BJ (cell line): Measurements from ENCODE around the gene SH3BP5L. TPM values are rescaled to one million over a fixed set of nuclear protein-coding genes. Genes with fewer than 3 reads are reported as not detected.
"Not testable (repeated sequence)": the region's sequence is repeated elsewhere in the genome, so short reads cannot be mapped to it uniquely, and the experiment has no call there.

Experiments used
- CTCF ChIA-PET: fragments of 350-600 bp; formaldehyde crosslinking; extraction: SDS; loops from one replicate; lab custom pipeline; 2021; ENCODE audit warnings: antibody characterized with exemption, inconsistent platforms; lab: Yijun Ruan, JAX
- POLR2A ChIA-PET: fragments of 300-600 bp; sonication (Branson Sonifier 250); formaldehyde crosslinking; extraction: SDS; loops from one replicate; lab custom pipeline; 2021; ENCODE audit warnings: antibody characterized with exemption; lab: Charles Lee
- DNase-seq: peaks from one replicate; pipeline ENCODE4 v3.0.0-alpha.2; 2011; ENCODE audit warnings: low read depth
- H3K27me3 ChIP-seq: 2 replicates; pipeline ENCODE4 v1.6.0; 2011; ENCODE audit warnings: low read length; ENCODE audit not compliant: control insufficient read depth, insufficient read depth
- H3K36me3 ChIP-seq: 2 replicates; pipeline ENCODE4 v1.5.1; 2011; ENCODE audit warnings: low read length; ENCODE audit not compliant: control insufficient read depth, insufficient read depth
- H3K4me3 ChIP-seq: 2 replicates; pipeline ENCODE4 v1.5.1; 2011; ENCODE audit warnings: low read depth, mild to moderate bottlenecking, control low read depth, low read length
- CTCF ChIP-seq: IDR thresholded peaks from 2 replicates; pipeline ENCODE4 v1.5.1; 2011; ENCODE audit warnings: low read depth, mild to moderate bottlenecking, control low read depth, inconsistent platforms, low read length, moderate library complexity; ENCODE audit not compliant: insufficient read depth
- polyA plus RNA-seq: library from polyadenylated mRNA; depleted of rRNA; stranded (reverse); fragments of >200 nt; gene quantifications from 2 replicates; pipeline ENCODE4 v1.2.3, GENCODE V29; 2011

SH3BP5L gene
- polyA plus RNA-seq, 1 experiment = 32.5 TPM

GRCh38 chr1:248790456-248790855, 35.3 kb downstream of the SH3BP5L start:
- Histone ChIP-seq H3K27me3 (no peaks in the 10 kb centered on the region), H3K36me3 (no peaks in the 10 kb centered on the region), H3K4me3 (no peak overlapping the region)
- no peak for TF ChIP-seq CTCF
- ChIA-PET CTCF (no interaction called here), POLR2A (no interaction called here)
- no peak for DNase-seq

- H3K36me3 ChIP-seq, H3K4me3 ChIP-seq, POLR2A ChIA-PET, DNase-seq, CTCF ChIA-PET, H3K27me3 ChIP-seq: not testable (repeated sequence)
Observed at GRCh38 chr1:248789337-248789736, 36.4 kb downstream of the SH3BP5L start.

GRCh38 chr1:248788327-248788726, 37.4 kb downstream of the SH3BP5L start:
- TF ChIP-seq CTCF = no peak
- no peak for DNase-seq
- H3K27me3 ChIP-seq = no peaks in the 10 kb centered on the region
- ChIA-PET POLR2A (no interaction called here), CTCF (no interaction called here)
- no peak overlapping the region for H3K4me3 ChIP-seq
- H3K36me3 ChIP-seq = no peaks in the 10 kb centered on the region

GRCh38 chr1:248787430-248787829, 38.3 kb downstream of the SH3BP5L start:
- ChIA-PET CTCF (interaction anchor here (0.9 kb wide), 1 partner anchor 119 kb away, joined by 3 read pairs; no protein-coding TSS in a partner anchor), POLR2A (no interaction called here)
- DNase-seq = no peak
- TF ChIP-seq CTCF = no peak
- H3K36me3 ChIP-seq = no peaks in the 10 kb centered on the region
- no peak overlapping the region for H3K4me3 ChIP-seq
- no peaks in the 10 kb centered on the region for H3K27me3 ChIP-seq

- no peaks in the 10 kb centered on the region for H3K36me3 ChIP-seq
- ChIA-PET CTCF (no interaction called here), POLR2A (no interaction called here)
- H3K27me3 ChIP-seq = no peaks in the 10 kb centered on the region
- no peak for DNase-seq
- H3K4me3 ChIP-seq = no peak overlapping the region
- TF ChIP-seq CTCF = no peak
Observed at GRCh38 chr1:248786156-248786555, 39.6 kb downstream of the SH3BP5L start.

GRCh38 chr1:248783367-248783766, 42.3 kb downstream of the SH3BP5L start:
- CTCF ChIA-PET = no interaction called here

More at GRCh38 chr1:248783367-248783766, 42.3 kb downstream of the SH3BP5L start:
- TF ChIP-seq CTCF = no peak
- no peak for DNase-seq
- Histone ChIP-seq H3K4me3 (no peak overlapping the region), H3K36me3 (no peaks in the 10 kb centered on the region), H3K27me3 (no peaks in the 10 kb centered on the region)
- POLR2A ChIA-PET = no interaction called here
